Nephron (organoid): ENCODE measurements around the gene CISH.

ENCODE experiments used
- H3K27ac Mint-ChIP-seq, 3 experiments: 2 replicates each; pipeline ENCODE4 v1.8.0; 2020; ENCODE audit warnings: mixed read lengths in 3 of 3, mild to moderate bottlenecking in 2 of 3, moderate library complexity in 1 of 3
- H3K27me3 Mint-ChIP-seq: 2 replicates; pipeline ENCODE4 v1.8.0; 2021; ENCODE audit warnings: low read depth, mild to moderate bottlenecking, moderate library complexity, mixed read lengths
- H3K36me3 Mint-ChIP-seq: 2 replicates; pipeline ENCODE4 v1.8.0; 2020; ENCODE audit warnings: low read depth, mixed read lengths
- H3K4me1 Mint-ChIP-seq: 2 replicates; pipeline ENCODE4 v1.8.0; 2020; ENCODE audit warnings: mixed read lengths
- H3K4me3 Mint-ChIP-seq, 3 experiments: 2 replicates each; pipeline ENCODE4 v1.8.0; 2020; ENCODE audit warnings: mild to moderate bottlenecking in 3 of 3, mixed read lengths in 3 of 3, moderate library complexity in 2 of 3
- H3K9me3 Mint-ChIP-seq: 2 replicates; pipeline ENCODE4 v1.8.0; 2020; ENCODE audit warnings: mixed read lengths
- TF ChIP-seq, protein P1 (sequence below), 3 experiments: fragments of 200-600 bp; sonication (generic); IDR thresholded peaks; one replicate each; pipeline ENCODE4 v1.5.0; 2021; ENCODE audit warnings: antibody characterized with exemption in 3 of 3; ENCODE audit not compliant: unreplicated experiment in 3 of 3

Gene CISH

DNA sequence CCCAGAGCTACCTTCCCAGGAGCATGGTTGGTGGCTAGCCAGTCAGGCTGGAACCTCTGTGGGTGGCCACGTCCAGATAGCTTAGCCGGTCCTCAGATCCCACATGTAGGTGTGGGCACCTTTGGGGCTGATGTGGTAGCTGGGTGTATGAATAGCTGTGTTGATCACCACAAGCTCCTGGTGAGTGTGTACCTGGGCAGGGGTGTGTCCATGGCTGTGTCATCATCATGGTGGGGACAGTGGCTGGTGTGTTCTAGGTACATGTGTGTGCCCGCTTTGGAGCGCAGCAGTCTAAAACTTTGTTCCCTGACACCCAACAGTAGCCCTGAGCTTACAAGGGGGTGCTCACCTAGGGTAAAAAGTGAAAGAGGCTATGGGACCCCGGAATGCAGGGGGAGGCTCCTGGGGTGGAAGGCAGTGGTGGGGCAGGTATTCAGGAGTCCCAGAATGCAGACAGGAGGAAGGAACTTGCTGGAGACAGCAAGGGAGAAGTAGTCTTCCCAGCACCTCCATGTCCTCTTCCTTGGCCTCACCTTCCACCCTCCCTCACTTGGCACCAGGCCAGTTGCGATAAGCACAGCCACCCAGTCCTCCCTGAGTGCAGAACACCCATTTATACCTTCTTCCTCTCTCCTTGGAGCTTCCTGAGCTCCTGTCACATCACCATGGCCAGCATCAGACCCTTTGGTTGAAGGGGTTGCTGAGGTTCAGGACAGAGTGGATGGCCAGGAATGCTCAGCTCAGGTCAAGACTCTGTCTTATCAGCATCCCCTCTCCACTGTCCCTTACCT lies 1.2 kb downstream of the CISH start:
- Mint-ChIP-seq H3K4me3 (peak overlapping the region; percentile 89 to 95 (median 90)), H3K4me1 (peaks cover 42% of the 10 kb centered on the region), H3K36me3 (peaks cover 9% of the 10 kb centered on the region), H3K27ac (peak overlapping the region; percentile 89 to 99 (median 92)), H3K27me3 (no peaks in the 10 kb centered on the region), H3K9me3 (no peaks in the 10 kb centered on the region)
- TF ChIP-seq, protein P1, sequence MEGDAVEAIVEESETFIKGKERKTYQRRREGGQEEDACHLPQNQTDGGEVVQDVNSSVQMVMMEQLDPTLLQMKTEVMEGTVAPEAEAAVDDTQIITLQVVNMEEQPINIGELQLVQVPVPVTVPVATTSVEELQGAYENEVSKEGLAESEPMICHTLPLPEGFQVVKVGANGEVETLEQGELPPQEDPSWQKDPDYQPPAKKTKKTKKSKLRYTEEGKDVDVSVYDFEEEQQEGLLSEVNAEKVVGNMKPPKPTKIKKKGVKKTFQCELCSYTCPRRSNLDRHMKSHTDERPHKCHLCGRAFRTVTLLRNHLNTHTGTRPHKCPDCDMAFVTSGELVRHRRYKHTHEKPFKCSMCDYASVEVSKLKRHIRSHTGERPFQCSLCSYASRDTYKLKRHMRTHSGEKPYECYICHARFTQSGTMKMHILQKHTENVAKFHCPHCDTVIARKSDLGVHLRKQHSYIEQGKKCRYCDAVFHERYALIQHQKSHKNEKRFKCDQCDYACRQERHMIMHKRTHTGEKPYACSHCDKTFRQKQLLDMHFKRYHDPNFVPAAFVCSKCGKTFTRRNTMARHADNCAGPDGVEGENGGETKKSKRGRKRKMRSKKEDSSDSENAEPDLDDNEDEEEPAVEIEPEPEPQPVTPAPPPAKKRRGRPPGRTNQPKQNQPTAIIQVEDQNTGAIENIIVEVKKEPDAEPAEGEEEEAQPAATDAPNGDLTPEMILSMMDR (IDR thresholded peaks at IDR 0.05; ENCODE audit: unreplicated experiment in 3 of 3), result no peak

DNA sequence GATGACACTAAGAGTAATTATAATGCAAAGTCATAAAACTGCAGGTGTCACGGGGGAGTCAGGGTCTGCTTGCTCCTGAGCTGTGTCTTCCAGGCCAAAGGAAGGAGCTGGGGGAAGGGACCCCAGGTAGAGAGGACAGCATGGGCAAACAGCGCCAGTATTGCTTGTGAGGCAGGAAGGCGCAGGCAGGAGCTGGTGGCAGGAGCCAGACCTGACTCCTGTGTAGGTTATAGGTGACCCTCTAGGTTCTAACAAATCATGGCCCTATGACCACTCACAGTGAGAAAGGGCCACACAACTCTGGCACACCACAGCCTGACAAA lies 1.9 kb downstream of the CISH start:
- H3K36me3 Mint-ChIP-seq, result peaks cover 10% of the 10 kb centered on the region
- H3K27me3 Mint-ChIP-seq, result no peaks in the 10 kb centered on the region
- H3K27ac Mint-ChIP-seq, result peak overlapping the region in 1 of 3 experiments; percentile 22
- H3K9me3 Mint-ChIP-seq, result no peaks in the 10 kb centered on the region
- TF ChIP-seq, protein P1 (IDR thresholded peaks at IDR 0.05; ENCODE audit: unreplicated experiment in 3 of 3), result no peak
- H3K4me1 Mint-ChIP-seq, result peaks cover 44% of the 10 kb centered on the region
- H3K4me3 Mint-ChIP-seq, result peak overlapping the region; percentile 89 to 95 (median 90)

DNA sequence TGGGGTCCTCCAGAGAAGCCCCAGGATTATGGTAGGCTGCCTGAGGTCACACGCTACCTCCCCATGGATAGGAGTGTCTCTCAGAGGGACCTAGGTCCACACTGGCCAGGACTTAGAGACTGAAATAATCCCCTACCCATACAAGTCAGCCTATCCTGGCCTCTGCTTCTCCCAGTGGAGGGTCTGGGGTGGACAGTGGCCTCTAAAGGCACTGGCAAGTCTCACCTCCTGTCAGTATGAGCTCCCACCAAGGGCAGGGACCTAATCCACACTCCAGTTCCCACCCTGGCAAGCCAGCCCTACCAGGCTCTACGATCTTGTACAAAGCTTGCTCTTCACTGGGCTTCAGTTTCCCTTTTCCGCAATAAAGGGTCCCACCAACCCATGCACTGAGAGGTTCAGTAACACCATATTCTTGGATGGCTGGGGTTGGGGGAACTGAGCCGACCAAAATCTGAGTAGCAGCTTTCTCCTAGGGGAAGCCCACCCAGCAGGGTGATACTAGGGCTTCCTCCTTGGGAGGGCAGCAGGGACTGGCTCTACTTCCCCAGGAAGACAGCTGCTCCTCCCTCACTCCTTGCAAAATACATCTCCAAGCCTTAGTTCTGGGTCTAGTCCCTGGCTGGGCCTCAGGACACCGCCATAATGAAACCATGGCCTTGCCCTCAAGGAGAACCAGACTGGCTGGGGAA lies 2.4 kb downstream of the CISH start:
- Mint-ChIP-seq H3K4me3 (peak overlapping the region; percentile 73 to 95 (median 89)), H3K36me3 (peaks cover 10% of the 10 kb centered on the region), H3K27ac (peak overlapping the region in 1 of 3 experiments; percentile 22), H3K4me1 (peaks cover 43% of the 10 kb centered on the region), H3K27me3 (no peaks in the 10 kb centered on the region), H3K9me3 (no peaks in the 10 kb centered on the region)
- TF ChIP-seq, protein P1 (IDR thresholded peaks at IDR 0.05; ENCODE audit: unreplicated experiment in 3 of 3), result no peak

DNA sequence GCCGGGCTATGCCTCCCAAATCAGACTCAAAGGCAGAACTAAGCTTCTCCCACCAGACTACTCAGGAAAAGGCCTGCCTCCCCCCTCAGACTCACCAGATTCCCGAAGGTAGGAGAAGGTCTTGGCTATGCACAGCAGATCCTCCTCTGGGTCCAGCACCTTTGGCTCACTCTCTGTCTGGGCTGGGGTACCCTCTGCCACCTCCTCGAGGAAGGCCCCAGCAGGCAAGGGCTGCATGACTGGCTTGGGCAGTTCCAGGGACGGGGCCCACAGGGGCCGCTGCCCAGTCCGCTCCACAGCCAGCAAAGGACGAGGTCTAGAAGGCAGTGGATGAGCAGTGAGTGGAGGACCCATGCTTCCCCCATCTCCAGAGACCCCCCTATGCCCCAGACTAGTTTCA lies 3.3 kb downstream of the CISH start:
- no peak overlapping the region for H3K4me3 Mint-ChIP-seq
- H3K9me3 Mint-ChIP-seq, result no peaks in the 10 kb centered on the region
- H3K4me1 Mint-ChIP-seq, result peaks cover 35% of the 10 kb centered on the region
- no peak overlapping the region for H3K27ac Mint-ChIP-seq
- no peaks in the 10 kb centered on the region for H3K27me3 Mint-ChIP-seq
- peaks cover 10% of the 10 kb centered on the region for H3K36me3 Mint-ChIP-seq
- TF ChIP-seq, protein P1 (IDR thresholded peaks at IDR 0.05; ENCODE audit: unreplicated experiment in 3 of 3), result no peak

DNA sequence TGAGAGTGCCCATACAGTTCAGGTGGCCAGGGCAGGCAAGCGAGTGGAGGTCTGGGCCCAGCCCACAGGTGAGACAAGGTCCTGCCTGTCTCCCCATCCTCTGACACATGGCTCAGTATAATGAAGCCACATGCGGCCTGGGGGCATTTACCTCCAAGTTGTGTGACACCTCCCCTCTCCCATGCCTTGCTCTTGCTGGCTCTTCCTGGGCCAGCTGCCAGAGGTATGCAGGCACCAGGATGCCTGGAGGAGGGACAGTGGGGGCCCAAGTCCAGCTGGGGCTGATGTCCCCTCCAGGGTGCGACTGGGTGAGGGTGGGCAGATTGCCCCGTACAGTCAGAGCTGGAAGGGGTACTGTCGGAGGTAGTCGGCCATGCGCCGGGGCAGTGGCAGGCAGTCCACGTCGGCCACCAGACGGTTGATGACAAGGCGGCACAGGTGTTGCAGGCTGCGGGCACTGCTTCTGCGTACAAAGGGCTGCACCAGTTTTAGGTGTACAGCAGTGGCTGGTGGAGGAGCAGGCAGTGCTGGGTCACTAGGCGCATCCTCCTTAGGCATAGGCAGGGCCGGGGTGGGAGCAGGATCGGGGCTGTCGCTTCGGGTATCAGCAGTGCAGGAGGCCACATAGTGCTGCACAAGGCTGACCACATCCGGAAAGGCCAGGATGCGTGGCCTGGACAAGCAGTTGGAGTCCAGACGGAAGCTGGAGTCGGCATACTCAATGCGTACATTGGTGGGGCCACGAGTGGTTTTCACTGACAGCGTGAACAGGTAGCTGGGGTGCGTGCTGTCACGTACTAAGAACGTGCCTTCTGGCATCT lies 4.1 kb downstream of the CISH start:
- no peak overlapping the region for H3K27ac Mint-ChIP-seq
- peaks cover 34% of the 10 kb centered on the region for H3K4me1 Mint-ChIP-seq
- peak overlapping the region in 1 of 3 experiments; percentile 25 for H3K4me3 Mint-ChIP-seq
- TF ChIP-seq, protein P1 (IDR thresholded peaks at IDR 0.05; ENCODE audit: unreplicated experiment in 3 of 3), result no peak
- H3K27me3 Mint-ChIP-seq, result no peaks in the 10 kb centered on the region
- no peaks in the 10 kb centered on the region for H3K9me3 Mint-ChIP-seq
- peaks cover 10% of the 10 kb centered on the region for H3K36me3 Mint-ChIP-seq
